22Rv1 (cell line): ENCODE data around the gene BCL2L13.

ENCODE experiments used
- ZFX ChIP-seq: fragments of 450-650 bp; IDR thresholded peaks from 2 replicates; pipeline ENCODE4 v1.6.1; 2017; ENCODE audit warnings: antibody characterized with exemption, borderline replicate concordance
- TF ChIP-seq, protein P1 (sequence below): fragments of 450-650 bp; IDR thresholded peaks from 2 replicates; pipeline ENCODE4 v1.5.1; 2017; ENCODE audit warnings: mild to moderate bottlenecking

DNA sequence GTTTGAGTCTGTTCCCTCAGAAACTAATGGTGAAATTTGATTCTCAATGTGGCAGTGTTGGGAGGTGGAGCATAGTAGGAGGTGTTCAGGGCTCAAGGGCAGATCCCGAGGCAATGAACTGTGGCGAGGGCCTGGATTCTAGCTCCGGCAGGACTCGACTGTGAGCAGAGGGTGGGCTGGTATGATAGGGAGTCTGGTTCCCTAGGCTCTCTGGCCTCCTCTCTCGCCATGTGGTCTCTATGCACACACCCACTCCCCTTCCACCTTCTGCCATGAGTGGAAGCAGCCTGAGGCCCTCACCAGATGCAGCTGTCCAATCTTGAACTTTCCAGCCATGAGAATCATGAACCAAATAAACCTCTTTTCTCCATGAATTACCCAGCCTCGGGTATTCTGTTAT lies 42.3 kb upstream of the BCL2L13 start:
- TF ChIP-seq, protein P1, sequence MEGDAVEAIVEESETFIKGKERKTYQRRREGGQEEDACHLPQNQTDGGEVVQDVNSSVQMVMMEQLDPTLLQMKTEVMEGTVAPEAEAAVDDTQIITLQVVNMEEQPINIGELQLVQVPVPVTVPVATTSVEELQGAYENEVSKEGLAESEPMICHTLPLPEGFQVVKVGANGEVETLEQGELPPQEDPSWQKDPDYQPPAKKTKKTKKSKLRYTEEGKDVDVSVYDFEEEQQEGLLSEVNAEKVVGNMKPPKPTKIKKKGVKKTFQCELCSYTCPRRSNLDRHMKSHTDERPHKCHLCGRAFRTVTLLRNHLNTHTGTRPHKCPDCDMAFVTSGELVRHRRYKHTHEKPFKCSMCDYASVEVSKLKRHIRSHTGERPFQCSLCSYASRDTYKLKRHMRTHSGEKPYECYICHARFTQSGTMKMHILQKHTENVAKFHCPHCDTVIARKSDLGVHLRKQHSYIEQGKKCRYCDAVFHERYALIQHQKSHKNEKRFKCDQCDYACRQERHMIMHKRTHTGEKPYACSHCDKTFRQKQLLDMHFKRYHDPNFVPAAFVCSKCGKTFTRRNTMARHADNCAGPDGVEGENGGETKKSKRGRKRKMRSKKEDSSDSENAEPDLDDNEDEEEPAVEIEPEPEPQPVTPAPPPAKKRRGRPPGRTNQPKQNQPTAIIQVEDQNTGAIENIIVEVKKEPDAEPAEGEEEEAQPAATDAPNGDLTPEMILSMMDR, result no peak
- no peak for TF ChIP-seq ZFX
